Stimulated activated CD8-positive, alpha-beta memory T cell treated with anti-CD3 and anti-CD28 coated beads, Interleukin-7, amount 100 ng/mL, for 1 hour (primary cell): ENCODE data around the gene MAT2B.
"Not testable (repeated sequence)": the region's sequence is repeated elsewhere in the genome, so short reads cannot be mapped to it uniquely, and the experiment has no call there.

Source experiments
- DNase-seq, 2 donors: peaks; one replicate each; pipeline ENCODE4 v3.0.0-alpha.2; 2020; ENCODE audit warnings: low read depth in 2 of 2

Gene MAT2B

GRCh38 chr5:163503106-163504078, 2.0 kb upstream of the MAT2B start:
- no peak for DNase-seq

DNA sequence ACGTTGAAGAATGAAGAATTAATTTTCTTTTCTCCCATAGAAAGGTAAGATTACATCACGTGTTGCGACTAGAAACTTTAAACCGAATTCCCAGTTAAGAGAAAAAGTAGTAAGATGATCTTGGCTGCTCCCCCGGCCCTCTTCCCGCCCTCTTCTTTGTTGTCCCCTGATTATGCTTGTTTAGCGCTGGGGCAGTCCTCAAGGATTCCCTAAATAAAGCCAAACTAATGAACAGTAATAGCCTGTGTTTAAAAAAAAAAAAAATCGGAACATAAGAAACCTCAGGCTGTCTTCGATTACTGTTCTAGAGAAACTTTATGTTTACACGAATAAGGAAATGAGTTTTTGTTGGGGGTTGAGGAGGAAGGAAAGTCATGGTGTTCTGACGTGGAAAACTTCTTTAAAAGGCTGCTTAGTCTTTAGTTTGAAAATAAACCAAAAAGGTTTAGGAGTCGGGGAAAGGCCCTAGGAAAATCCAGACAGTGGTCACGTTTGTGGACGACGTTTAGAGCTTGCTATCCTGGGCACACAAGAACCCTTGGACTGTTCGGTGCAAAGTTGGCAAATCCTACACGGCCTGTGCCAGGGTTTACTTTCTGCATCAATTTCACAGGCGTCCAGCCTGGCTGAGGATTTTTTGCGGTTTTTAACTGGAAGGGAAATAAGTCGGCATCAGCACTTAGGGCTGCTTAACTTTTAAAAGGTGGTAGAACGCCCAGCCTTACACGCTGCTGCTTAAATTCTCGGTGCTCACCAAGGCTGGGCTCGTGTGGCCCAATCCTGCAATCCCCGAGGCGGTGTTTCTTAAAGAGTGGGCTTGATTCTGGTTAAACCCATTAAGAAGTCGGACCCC, 1.1 kb upstream of the MAT2B start:
- DNase-seq, result peak in 1 of 2 donors; percentile 2

DNA sequence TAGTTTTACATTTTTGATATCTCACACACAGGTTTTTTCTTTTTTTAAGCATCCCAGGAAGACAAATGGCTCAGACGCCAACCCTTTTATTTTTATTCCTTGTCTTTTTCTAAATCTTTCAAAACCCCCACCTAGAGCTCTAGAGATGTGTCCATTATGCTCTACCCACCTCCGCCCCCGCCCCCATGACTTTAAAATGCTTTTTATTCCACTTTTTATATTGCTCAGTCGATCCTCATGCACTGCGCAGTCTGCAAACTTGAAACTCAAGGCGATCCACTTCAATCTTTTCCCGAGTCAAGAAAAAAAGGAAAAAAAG, 411 bp upstream of the MAT2B start:
- no peak for DNase-seq

GRCh38 chr5:163506095-163506457, 657 bp downstream of the MAT2B start:
- no peak for DNase-seq

DNA sequence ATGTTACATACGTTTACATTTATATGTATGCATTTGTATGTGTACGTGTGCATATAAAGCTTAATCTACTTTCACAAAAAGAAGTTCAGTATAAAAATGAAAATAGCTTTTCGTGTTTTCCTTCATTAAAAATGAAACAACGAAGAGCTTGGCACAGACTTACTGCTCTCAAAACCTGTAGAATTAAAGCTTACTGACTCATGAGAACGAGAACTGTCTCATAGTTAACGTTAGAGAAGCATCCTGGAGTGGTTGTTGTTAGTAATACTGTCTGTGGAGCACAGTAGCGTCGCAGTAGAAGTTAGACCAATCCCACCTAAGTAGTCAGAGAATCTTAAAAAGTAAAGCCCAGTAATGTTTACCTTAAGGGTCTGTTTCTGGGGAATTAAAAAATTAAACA, 1.3 kb downstream of the MAT2B start:
- DNase-seq, result no peak

DNA sequence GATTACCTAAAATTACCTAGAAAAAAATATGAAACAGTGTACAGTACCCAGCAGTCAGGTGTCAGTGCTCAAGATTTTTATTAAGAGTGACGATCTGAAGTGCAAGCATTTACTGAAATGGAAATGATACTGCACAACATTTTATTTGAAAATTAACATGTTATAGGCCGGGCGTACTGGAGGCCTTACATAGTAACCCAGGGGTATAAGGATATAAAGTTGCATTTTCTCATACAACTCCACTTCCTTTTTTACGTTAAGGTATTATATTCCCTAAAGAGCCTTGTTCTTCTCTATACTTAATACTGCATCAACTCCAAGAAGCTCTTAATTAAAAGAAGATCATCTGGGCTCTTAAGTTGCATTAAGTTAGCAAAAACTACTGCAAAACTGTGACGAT, 3.3 kb downstream of the MAT2B start:
- no peak for DNase-seq

- no peak for DNase-seq
Measured at GRCh38 chr5:163509291-163509951, 4.0 kb downstream of the MAT2B start.

- DNase-seq, result no peak
Measured at GRCh38 chr5:163512526-163512925, 7.1 kb downstream of the MAT2B start.

DNA sequence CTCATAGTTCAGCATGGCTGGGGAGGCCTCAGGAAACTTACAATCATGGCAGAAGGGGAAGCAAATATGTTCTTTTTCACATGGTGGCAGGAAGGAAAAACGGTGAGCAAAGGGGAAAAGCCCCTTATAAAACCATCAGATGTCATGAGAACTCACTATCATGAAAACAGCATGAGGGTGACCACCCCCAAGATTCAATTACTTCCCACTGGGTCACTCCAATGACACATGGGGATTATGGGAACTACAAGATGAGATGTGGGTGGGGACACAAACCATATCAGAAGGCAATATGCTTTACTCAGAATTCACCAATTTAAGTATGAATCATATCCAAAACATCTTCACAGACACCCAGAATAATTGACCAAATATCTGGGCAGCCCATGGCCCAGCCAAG, 19.7 kb downstream of the MAT2B start:
- DNase-seq, result no peak

GRCh38 chr5:163529698-163530097, 24.3 kb downstream of the MAT2B start:
- no peak for DNase-seq

DNA sequence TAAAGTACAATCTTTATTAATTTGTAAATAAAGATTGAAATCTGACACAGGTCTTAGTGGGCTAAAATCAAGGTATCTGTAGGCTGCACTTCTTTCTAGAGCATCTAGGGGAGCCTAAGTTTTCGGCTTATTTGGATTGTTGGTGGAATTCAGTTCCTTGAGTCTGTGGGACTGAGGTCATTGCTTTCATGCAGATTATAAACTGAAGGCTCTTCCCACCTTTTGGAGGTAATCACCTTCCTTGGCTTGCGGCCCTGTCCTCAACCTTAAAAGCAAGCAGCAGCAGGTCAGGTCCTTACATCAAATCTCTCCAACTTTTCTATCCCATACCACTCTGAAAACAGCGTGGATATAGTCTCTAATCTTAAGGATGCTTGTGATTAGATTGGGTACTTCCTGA, 25.9 kb downstream of the MAT2B start:
- DNase-seq, result no peak

DNA sequence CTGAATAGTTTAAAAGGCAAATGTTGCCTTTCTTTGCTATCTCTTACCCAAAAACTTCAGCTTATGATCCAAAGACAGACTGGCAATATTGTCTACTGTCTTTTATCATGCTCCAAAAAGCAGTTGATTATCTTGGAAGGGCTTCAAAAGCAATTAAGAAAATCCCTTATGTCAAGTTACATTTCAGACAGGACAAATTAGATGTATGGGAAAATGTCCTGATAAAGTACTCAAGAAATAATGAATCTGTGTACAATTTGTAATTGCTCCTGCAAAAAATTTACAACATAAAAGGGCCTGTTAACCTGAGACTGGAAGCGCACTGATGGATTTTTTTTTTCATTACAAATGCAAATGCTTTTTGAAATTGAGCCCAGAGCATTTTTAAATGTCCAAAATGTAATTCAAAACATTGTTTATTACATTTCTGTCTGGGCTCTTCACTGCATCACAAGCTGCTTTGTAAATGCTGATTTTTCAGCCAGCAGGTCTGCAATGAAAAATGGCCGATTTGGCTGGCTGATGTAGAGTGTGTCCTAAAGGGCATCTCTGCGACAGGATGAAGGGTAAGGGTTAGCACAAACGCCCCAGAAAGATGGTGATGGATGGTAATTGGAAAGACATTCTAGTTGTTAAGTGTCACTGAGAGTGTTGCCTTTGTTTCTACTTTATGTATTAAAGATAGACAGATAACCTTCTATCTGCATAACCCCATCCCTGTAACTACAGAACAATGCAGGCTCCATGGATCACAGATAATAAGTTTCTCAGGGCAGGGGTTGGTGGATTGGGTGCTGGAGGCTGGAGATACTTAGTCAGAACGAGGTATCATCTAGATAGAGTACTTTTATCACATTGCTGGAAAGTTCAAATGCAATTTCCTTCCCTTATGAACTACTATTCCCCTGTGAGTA, 27.0 kb downstream of the MAT2B start:
- DNase-seq, result no peak

GRCh38 chr5:163533223-163533622, 27.8 kb downstream of the MAT2B start:
- DNase-seq, result no peak

DNA sequence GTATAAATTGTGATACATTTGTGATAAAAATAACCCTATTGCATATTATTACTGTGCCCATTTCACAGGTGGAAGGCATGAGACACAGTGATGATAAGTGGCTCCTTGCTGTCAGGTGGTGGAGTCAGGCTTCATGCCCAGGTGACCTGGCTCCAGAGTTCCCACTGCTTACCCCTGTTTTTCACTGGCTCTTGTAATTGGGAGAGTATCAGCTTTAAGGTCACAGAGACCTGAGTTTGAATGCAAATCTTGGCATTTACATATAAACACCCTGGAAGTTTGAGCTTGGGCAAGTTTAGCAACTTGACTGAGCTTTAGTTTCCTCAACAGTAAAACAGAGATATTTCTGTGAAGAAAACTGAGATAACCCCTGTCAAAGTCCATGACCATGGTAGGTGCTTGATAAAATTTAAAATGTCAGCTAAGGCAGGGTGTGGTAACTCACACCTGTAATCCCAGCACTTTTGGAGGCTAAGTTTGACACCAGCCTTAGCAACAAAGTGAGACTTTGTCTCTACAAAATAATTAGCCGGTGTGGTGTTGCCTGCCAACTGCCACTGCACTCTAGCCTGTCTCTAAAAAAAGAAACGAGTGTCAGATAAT, 29.2 kb downstream of the MAT2B start:
- no peak for DNase-seq

- no peak for DNase-seq
Measured at GRCh38 chr5:163535290-163535689, 29.9 kb downstream of the MAT2B start.

GRCh38 chr5:163536442-163536841, 31.0 kb downstream of the MAT2B start:
- DNase-seq, result not testable (repeated sequence)

DNA sequence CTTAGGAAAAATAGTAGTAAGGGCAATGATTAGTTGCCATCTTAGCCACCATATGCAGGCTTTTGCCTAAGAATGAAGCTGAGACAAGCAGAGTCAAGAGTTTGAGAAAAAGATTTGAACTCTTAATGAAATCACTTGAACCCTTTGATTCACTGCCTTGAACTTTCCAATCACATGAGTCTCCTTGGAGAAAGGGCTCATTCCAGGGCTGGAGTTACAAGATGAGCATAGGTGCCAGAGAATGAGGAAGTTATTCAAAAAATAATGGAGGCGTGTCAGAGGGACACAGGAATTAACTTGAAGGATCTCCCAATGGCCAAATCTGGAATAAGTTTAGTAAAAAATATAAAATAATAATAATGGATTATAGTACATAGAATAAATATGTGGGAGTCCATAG, 35.3 kb downstream of the MAT2B start:
- no peak for DNase-seq

DNA sequence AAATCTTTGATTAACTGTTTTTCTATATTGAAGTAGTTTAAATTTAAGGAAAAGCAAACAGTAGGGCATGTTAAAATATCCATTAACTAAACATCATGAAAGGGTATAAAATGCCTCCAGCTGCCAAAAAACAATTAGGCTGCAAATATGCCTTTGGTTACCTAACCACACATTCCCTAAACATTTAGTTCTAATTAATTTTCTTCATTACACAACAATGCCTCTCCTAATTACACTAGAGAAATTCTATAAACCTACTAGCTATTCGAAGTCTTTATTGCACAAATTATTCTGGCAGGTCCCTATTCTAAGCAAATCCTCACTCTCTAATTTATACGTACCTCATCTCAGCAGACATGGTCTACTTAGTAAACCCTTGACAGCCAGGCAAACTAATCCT, 37.4 kb downstream of the MAT2B start:
- DNase-seq, result no peak

GRCh38 chr5:163544041-163544440, 38.6 kb downstream of the MAT2B start:
- DNase-seq, result no peak

DNA sequence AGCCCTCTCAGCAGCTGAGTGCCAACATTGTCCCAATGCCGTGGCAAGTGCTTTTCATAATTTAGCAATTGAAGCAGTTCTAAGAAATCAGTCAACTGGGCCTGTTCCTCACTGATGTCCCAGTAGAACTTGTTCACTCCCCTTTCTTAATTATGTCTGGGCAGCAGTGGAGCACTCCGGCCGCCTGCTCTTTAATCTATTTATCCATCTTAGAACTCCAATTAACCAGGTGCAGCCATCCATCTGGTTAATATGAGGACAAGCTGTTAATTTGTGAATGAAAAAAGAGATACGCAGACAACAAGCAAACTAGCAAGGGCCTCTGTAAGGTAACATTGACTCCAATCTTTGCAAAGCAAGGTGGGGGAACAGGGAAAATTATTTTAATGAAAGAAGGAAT, 39.4 kb downstream of the MAT2B start:
- DNase-seq, result no peak

- no peak for DNase-seq
Measured at GRCh38 chr5:163548649-163549048, 43.2 kb downstream of the MAT2B start.
